ENCODE data around the gene NUBP2.

Gene NUBP2

DNA sequence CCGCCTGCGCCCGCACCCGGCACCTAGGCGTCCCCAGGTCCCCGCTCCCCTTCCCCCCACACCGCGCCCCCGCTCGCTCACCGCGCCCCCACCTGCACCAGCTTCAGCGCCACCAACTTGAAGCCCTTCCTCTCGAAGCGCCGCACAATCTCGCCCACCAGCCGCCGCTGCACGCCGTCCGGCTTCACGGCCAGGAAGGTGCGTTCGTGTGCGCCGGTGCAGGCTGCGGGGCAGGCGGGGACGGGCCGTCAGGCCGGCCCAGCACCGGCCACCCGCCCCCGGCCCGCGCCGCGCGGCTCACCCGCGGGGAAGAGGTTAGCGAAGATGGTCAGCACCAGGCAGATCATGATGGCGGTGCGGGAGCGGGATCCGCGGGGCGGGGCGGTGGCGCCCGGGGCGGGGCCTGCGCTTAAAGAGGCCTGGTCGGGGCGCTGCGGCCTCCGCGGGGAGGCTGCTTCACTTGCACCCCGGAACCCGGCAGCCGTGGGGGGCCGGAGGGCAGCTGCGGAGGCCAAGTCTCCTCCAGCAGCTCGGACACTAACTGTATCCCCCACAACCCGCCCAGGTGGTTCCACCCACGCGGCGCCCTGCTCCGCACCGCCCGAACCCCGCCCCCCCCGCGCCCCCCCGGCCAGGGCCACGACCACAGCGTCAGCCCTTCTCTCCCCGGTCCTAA lies 11.4 kb upstream of the NUBP2 start, which contains the start of gene NME3 (continued):
- TF ChIP-seq GLIS1 (tag by site-specific recombination; IDR thresholded peaks at IDR 0.05) (peak; percentile 88), ZNF654 (tag by site-specific recombination; IDR thresholded peaks at IDR 0.05; ENCODE audit: low read depth) (no peak), RBAK (tag by site-specific recombination; IDR thresholded peaks at IDR 0.05) (no peak), ZNF514 (tag by site-specific recombination; IDR thresholded peaks at IDR 0.05) (no peak), KLF9 (tag by site-specific recombination; IDR thresholded peaks at IDR 0.05; ENCODE audit: low read depth) (peak; percentile 83), ZNF146 (tag by site-specific recombination; IDR thresholded peaks at IDR 0.05) (0 out of 2 replicates have a peak, but pooled peaks have one; percentile 33), IKZF3 (tag by site-specific recombination; IDR thresholded peaks at IDR 0.05) (0 out of 2 replicates have a peak, but pooled peaks have one; percentile 5), ZNF473 (tag by site-specific recombination; IDR thresholded peaks at IDR 0.05) (no peak), ZFP41 (tag by site-specific recombination; IDR thresholded peaks at IDR 0.05; ENCODE audit: borderline replicate concordance) (no peak), ZNF521 (tag by site-specific recombination; IDR thresholded peaks at IDR 0.05) (no peak), ZNF37A (tag by site-specific recombination; IDR thresholded peaks at IDR 0.05) (no peak), ZNF660 (tag by site-specific recombination; IDR thresholded peaks at IDR 0.05) (no peak; the same call in 1 of the 2 replicates), ZNF184 (tag by site-specific recombination; IDR thresholded peaks at IDR 0.05) (no peak), ZNF501 (tag by site-specific recombination; IDR thresholded peaks at IDR 0.05) (no peak), SP2 (tag by site-specific recombination; IDR thresholded peaks at IDR 0.05) (peak; percentile 44), ZNF707 (tag by site-specific recombination; IDR thresholded peaks at IDR 0.05) (no peak), ZNF837 (tag by site-specific recombination; IDR thresholded peaks at IDR 0.05) (no peak), ZNF174 (tag by site-specific recombination; IDR thresholded peaks at IDR 0.05) (no peak), ZNF426 (tag by site-specific recombination; IDR thresholded peaks at IDR 0.05) (no peak), SP7 (tag by site-specific recombination; IDR thresholded peaks at IDR 0.05) (no peak), ZNF544 (tag by site-specific recombination; IDR thresholded peaks at IDR 0.05) (no peak), ZNF560 (tag by site-specific recombination; IDR thresholded peaks at IDR 0.05; ENCODE audit: borderline replicate concordance) (no peak), ZNF354C (tag by site-specific recombination; IDR thresholded peaks at IDR 0.05; ENCODE audit: borderline replicate concordance, low read depth) (no peak)
- TF ChIP-seq, protein P1, sequence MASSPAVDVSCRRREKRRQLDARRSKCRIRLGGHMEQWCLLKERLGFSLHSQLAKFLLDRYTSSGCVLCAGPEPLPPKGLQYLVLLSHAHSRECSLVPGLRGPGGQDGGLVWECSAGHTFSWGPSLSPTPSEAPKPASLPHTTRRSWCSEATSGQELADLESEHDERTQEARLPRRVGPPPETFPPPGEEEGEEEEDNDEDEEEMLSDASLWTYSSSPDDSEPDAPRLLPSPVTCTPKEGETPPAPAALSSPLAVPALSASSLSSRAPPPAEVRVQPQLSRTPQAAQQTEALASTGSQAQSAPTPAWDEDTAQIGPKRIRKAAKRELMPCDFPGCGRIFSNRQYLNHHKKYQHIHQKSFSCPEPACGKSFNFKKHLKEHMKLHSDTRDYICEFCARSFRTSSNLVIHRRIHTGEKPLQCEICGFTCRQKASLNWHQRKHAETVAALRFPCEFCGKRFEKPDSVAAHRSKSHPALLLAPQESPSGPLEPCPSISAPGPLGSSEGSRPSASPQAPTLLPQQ (tag by site-specific recombination; IDR thresholded peaks at IDR 0.05), result peak; percentile 97
- TF ChIP-seq, protein P2, sequence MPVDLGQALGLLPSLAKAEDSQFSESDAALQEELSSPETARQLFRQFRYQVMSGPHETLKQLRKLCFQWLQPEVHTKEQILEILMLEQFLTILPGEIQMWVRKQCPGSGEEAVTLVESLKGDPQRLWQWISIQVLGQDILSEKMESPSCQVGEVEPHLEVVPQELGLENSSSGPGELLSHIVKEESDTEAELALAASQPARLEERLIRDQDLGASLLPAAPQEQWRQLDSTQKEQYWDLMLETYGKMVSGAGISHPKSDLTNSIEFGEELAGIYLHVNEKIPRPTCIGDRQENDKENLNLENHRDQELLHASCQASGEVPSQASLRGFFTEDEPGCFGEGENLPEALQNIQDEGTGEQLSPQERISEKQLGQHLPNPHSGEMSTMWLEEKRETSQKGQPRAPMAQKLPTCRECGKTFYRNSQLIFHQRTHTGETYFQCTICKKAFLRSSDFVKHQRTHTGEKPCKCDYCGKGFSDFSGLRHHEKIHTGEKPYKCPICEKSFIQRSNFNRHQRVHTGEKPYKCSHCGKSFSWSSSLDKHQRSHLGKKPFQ (tag by site-specific recombination; IDR thresholded peaks at IDR 0.05), result no peak
- TF ChIP-seq, protein P3, sequence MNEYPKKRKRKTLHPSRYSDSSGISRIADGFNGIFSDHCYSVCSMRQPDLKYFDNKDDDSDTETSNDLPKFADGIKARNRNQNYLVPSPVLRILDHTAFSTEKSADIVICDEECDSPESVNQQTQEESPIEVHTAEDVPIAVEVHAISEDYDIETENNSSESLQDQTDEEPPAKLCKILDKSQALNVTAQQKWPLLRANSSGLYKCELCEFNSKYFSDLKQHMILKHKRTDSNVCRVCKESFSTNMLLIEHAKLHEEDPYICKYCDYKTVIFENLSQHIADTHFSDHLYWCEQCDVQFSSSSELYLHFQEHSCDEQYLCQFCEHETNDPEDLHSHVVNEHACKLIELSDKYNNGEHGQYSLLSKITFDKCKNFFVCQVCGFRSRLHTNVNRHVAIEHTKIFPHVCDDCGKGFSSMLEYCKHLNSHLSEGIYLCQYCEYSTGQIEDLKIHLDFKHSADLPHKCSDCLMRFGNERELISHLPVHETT (tag by site-specific recombination; IDR thresholded peaks at IDR 0.05), result no peak
- TF ChIP-seq, protein P4, sequence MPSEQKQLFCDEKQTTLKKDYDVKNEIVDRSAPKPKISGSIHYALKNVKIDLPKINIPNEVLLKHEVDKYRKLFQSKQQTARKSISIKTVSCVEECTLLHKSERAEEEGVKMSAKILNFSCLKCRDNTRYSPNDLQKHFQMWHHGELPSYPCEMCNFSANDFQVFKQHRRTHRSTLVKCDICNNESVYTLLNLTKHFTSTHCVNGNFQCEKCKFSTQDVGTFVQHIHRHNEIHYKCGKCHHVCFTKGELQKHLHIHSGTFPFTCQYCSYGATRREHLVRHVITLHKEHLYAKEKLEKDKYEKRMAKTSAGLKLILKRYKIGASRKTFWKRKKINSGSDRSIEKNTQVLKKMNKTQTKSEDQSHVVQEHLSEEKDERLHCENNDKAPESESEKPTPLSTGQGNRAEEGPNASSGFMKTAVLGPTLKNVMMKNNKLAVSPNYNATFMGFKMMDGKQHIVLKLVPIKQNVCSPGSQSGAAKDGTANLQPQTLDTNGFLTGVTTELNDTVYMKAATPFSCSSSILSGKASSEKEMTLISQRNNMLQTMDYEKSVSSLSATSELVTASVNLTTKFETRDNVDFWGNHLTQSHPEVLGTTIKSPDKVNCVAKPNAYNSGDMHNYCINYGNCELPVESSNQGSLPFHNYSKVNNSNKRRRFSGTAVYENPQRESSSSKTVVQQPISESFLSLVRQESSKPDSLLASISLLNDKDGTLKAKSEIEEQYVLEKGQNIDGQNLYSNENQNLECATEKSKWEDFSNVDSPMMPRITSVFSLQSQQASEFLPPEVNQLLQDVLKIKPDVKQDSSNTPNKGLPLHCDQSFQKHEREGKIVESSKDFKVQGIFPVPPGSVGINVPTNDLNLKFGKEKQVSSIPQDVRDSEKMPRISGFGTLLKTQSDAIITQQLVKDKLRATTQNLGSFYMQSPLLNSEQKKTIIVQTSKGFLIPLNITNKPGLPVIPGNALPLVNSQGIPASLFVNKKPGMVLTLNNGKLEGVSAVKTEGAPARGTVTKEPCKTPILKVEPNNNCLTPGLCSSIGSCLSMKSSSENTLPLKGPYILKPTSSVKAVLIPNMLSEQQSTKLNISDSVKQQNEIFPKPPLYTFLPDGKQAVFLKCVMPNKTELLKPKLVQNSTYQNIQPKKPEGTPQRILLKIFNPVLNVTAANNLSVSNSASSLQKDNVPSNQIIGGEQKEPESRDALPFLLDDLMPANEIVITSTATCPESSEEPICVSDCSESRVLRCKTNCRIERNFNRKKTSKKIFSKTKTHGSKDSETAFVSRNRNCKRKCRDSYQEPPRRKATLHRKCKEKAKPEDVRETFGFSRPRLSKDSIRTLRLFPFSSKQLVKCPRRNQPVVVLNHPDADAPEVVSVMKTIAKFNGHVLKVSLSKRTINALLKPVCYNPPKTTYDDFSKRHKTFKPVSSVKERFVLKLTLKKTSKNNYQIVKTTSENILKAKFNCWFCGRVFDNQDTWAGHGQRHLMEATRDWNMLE (tag by site-specific recombination; conservative IDR thresholded peaks at IDR 0.05; ENCODE audit: low read depth), result no peak
- TF ChIP-seq, protein P5, sequence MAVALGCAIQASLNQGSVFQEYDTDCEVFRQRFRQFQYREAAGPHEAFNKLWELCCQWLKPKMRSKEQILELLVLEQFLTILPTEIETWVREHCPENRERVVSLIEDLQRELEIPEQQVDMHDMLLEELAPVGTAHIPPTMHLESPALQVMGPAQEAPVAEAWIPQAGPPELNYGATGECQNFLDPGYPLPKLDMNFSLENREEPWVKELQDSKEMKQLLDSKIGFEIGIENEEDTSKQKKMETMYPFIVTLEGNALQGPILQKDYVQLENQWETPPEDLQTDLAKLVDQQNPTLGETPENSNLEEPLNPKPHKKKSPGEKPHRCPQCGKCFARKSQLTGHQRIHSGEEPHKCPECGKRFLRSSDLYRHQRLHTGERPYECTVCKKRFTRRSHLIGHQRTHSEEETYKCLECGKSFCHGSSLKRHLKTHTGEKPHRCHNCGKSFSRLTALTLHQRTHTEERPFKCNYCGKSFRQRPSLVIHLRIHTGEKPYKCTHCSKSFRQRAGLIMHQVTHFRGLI (tag by site-specific recombination; IDR thresholded peaks at IDR 0.05), result no peak
- TF ChIP-seq, protein P6, sequence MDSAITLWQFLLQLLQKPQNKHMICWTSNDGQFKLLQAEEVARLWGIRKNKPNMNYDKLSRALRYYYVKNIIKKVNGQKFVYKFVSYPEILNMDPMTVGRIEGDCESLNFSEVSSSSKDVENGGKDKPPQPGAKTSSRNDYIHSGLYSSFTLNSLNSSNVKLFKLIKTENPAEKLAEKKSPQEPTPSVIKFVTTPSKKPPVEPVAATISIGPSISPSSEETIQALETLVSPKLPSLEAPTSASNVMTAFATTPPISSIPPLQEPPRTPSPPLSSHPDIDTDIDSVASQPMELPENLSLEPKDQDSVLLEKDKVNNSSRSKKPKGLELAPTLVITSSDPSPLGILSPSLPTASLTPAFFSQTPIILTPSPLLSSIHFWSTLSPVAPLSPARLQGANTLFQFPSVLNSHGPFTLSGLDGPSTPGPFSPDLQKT (IDR thresholded peaks at IDR 0.05; ENCODE audit: borderline replicate concordance, low read depth, low read length), result no peak

Data from HEK293 (cell line).